HepG2 (cell line): Measurements from ENCODE around the gene GALNT5. TPM values are rescaled to one million over a fixed set of nuclear protein-coding genes. Genes with fewer than 3 reads are reported as not detected.

Experiments used
- ATAC-seq: fragments of 200-7000 bp; cut with Tn5 transposase; 3 replicates; pipeline ENCODE4 v1.9.1; 2020; ENCODE audit warnings: mild to moderate bottlenecking, moderate library complexity
- BruUV-seq: library from RNA; stranded (reverse); fragments of 400-500 nt; replicated peaks from 2 replicates; lab custom pipeline; 2021; lab: Mats Ljungman, UMichigan
- CTCF ChIA-PET: fragments of 300-600 bp; formaldehyde crosslinking; extraction: SDS; loops from one replicate; lab custom pipeline; 2021; ENCODE audit warnings: low total read pairs, inconsistent platforms, low intra/inter-chr PET ratio; lab: Yijun Ruan, JAX
- POLR2A ChIA-PET: fragments of 350-600 bp; sonication (Branson Sonifier 250); formaldehyde crosslinking; loops from one replicate; lab custom pipeline; 2020; ENCODE audit warnings: antibody characterized with exemption, inconsistent platforms; lab: Yijun Ruan, JAX
- DNase-seq: peaks from one replicate; pipeline ENCODE4 v3.0.0-alpha.2; 2015; ENCODE audit warnings: low spot score
- FAIRE-seq: peaks from 3 replicates; lab custom pipeline; 2011; peaks lifted over from hg19 to GRCh38; lab: Jason Lieb, UNC
- H2AFZ ChIP-seq: one replicate; pipeline ENCODE4 v1.6.1; 2011; ENCODE audit warnings: low read length, inconsistent platforms
- H3K27ac ChIP-seq: fragments of 300-600 bp; 3 replicates; pipeline ENCODE4 v1.8.0; 2011; ENCODE audit warnings: mixed run types, mild to moderate bottlenecking, mixed read lengths, low read length, inconsistent platforms; ENCODE audit not compliant: insufficient read depth; ENCODE audit errors: extremely low read length
- H3K27me3 ChIP-seq, 2 experiments: fragments of 200-600 bp in 1 of 2; 2 replicates in 1 of 2; 3 replicates in 1 of 2; pipeline versions ENCODE4 v1.6.0 to v1.8.0; 2011; ENCODE audit warnings: low read length in 2 of 2, mild to moderate bottlenecking in 2 of 2, moderate library complexity in 2 of 2, inconsistent platforms in 1 of 2; ENCODE audit not compliant: insufficient read depth in 2 of 2, control insufficient read depth in 1 of 2
- H3K36me3 ChIP-seq, 2 experiments: fragments of 200-600 bp in 1 of 2; replicated peaks in 1 of 2; 2 replicates in 1 of 2; 3 replicates in 1 of 2; pipeline versions ENCODE4 v1.5.1 to v1.8.0; 2011; ENCODE audit warnings: low read length in 2 of 2, inconsistent platforms in 1 of 2; ENCODE audit not compliant: insufficient read depth in 2 of 2, control insufficient read depth in 1 of 2
- H3K4me1 ChIP-seq: 2 replicates; pipeline ENCODE4 v1.5.1; 2012; ENCODE audit warnings: low read length, inconsistent platforms; ENCODE audit not compliant: insufficient read depth
- H3K4me2 ChIP-seq: 2 replicates; pipeline ENCODE4 v1.6.0; 2011; ENCODE audit warnings: low read depth, low read length, inconsistent platforms
- H3K4me3 ChIP-seq, 3 experiments: fragments of 200-600 bp in 1 of 3; sonication (generic), shearing (Covaris generic) in 1 of 3; replicated peaks in 1 of 3; 2 replicates each; pipeline ENCODE4 v1.5.1; 2011 to 2016; ENCODE audit warnings: low read length in 3 of 3, inconsistent platforms in 2 of 3, low read depth in 2 of 3, mild to moderate bottlenecking in 2 of 3, control low read depth in 1 of 3, mixed read lengths in 1 of 3; ENCODE audit not compliant: insufficient read depth in 1 of 3
- H3K79me2 ChIP-seq: one replicate; pipeline ENCODE4 v1.6.1; 2011; ENCODE audit warnings: low read length, inconsistent platforms; ENCODE audit not compliant: insufficient read depth
- H3K9ac ChIP-seq: 2 replicates; pipeline ENCODE4 v1.6.0; 2011; ENCODE audit warnings: mild to moderate bottlenecking, low read depth, low read length, inconsistent platforms; ENCODE audit not compliant: insufficient read depth
- H3K9me3 ChIP-seq: 2 replicates; pipeline ENCODE4 v1.5.1; 2012; ENCODE audit warnings: mild to moderate bottlenecking, low read length
- H4K20me1 ChIP-seq: 2 replicates; pipeline ENCODE4 v1.6.0; 2011; ENCODE audit warnings: inconsistent platforms, mild to moderate bottlenecking, low read length, moderate library complexity; ENCODE audit not compliant: insufficient read depth
- GATA4 ChIP-seq: sonication (generic); IDR thresholded peaks from 2 replicates; pipeline ENCODE4 v1.6.1; 2016; ENCODE audit warnings: antibody characterized with exemption, low read depth, borderline replicate concordance
- IKZF4 ChIP-seq: sonication (generic); formaldehyde crosslinking; IDR thresholded peaks from 2 replicates; pipeline ENCODE4 v1.5.1; 2020; ENCODE audit warnings: borderline replicate concordance, mild to moderate bottlenecking, low read depth, missing genetic modification reagents; ENCODE audit errors: not compliant biosample characterization
- KLF15 ChIP-seq: sonication (generic); formaldehyde crosslinking; IDR thresholded peaks from 2 replicates; pipeline ENCODE4 v1.8.1; 2023; ENCODE audit warnings: borderline replicate concordance, mild to moderate bottlenecking, inconsistent platforms, missing genetic modification reagents, mixed read lengths
- MED1 ChIP-seq: sonication (generic); formaldehyde crosslinking; IDR thresholded peaks from 2 replicates; pipeline ENCODE4 v1.4.0; 2020; ENCODE audit warnings: missing genetic modification reagents
- NAIF1 ChIP-seq: sonication (generic); formaldehyde crosslinking; IDR thresholded peaks from 2 replicates; pipeline ENCODE4 v1.5.0; 2020; ENCODE audit warnings: mild to moderate bottlenecking, missing genetic modification reagents, borderline replicate concordance
- NFYC ChIP-seq: IDR thresholded peaks from 2 replicates; pipeline ENCODE4 v1.6.1; 2016; ENCODE audit warnings: missing genetic modification reagents, missing compliant biosample characterization
- ZBTB40 ChIP-seq, 2 experiments: fragments of 450-650 bp in 1 of 2; sonication (generic) in 1 of 2; formaldehyde crosslinking in 1 of 2; IDR thresholded peaks; 2 replicates each; pipeline versions ENCODE4 v1.6.1 to v1.8.0; 2016 to 2022; ENCODE audit warnings: antibody characterized with exemption in 1 of 2, mild to moderate bottlenecking in 1 of 2, missing genetic modification reagents in 1 of 2
- ZNF143 ChIP-seq: sonication (generic); formaldehyde crosslinking; IDR thresholded peaks from 2 replicates; pipeline ENCODE4 v1.4.0; 2020; ENCODE audit warnings: missing genetic modification reagents
- ZNF33A ChIP-seq: sonication (generic); formaldehyde crosslinking; IDR thresholded peaks from 2 replicates; pipeline ENCODE4 v1.5.1; 2020; ENCODE audit warnings: missing genetic modification reagents, mild to moderate bottlenecking, moderate library complexity, borderline replicate concordance
- ZNF350 ChIP-seq: sonication (generic); formaldehyde crosslinking; IDR thresholded peaks from 2 replicates; pipeline ENCODE4 v1.4.0; 2020; ENCODE audit warnings: mild to moderate bottlenecking, low read depth, missing genetic modification reagents, borderline replicate concordance
- ZNF7 ChIP-seq: IDR thresholded peaks from 2 replicates; pipeline ENCODE4 v1.6.1; 2016; ENCODE audit warnings: missing biosample characterization, missing genetic modification reagents
- ZNF878 ChIP-seq: sonication (generic); formaldehyde crosslinking; IDR thresholded peaks from 2 replicates; pipeline ENCODE4 v1.8.1; 2023; ENCODE audit warnings: mild to moderate bottlenecking, missing genetic modification reagents, moderate library complexity
- WGBS: methylation state at CpG from one replicate; pipeline ENCODE4 v1.1.6; 2017; ENCODE audit warnings: low lambda C conversion rate; 5-methylcytosine and 5-hydroxymethylcytosine counted together
- in situ Hi-C: cut with HindIII; loops from 2 replicates; pipeline ENCODE4 v1.10.0; 2017; ENCODE audit warnings: low pct_unique_long_range_greater_than_20kb; ENCODE audit not compliant: extremely low pct_ligation_motif_present
- intact Hi-C: fragments of 100-400 bp; cut with micrococcal nuclease; formaldehyde crosslinking; loops from one replicate; pipeline ENCODE4 v1.10.0; 2022; ENCODE audit not compliant: unreplicated experiment
- polyA plus RNA-seq, 8 experiments: library from polyadenylated mRNA; depleted of rRNA in 3 of 8; stranded (reverse) in 7 of 8; unstranded in 1 of 8; fragments of >200 nt; fragmentation: Illumina TruSeq in 4 of 8; extraction: Trizol in 4 of 8; gene quantifications; 2 replicates each; pipeline versions ENCODE4 v1.2.1 to v1.2.3, GENCODE V29; 2011 to 2016; ENCODE audit warnings: low read depth in 4 of 8, missing spikeins in 1 of 8, mixed read lengths in 1 of 8; ENCODE audit not compliant: insufficient read depth in 1 of 8
- total RNA-seq, 5 experiments: library from RNA; depleted of rRNA; stranded (reverse); fragments of >200 nt; fragmentation: Illumina TruSeq; extraction: Trizol; gene quantifications; 2 replicates each; pipeline ENCODE4 v1.2.3, GENCODE V29; 2016; ENCODE audit warnings: low read depth in 1 of 5
- TF ChIP-seq, protein P1 (sequence below): sonication (generic); formaldehyde crosslinking; IDR thresholded peaks from 2 replicates; pipeline ENCODE4 v1.4.0; 2020; ENCODE audit warnings: missing genetic modification reagents, mild to moderate bottlenecking, borderline replicate concordance

Gene GALNT5
- total and polyA plus RNA-seq, 2 of the 13 experiments (the other 11 are each of a cell fraction or from before 2014, with no cell fraction given) = not detected

GRCh38 chr2:157267476-157267875 is 10.0 kb downstream of the GALNT5 start:
- ATAC-seq = no peak
- ChIA-PET POLR2A (no interaction called here), CTCF (no interaction called here)
- 11% methylated on average over 2 of the region's 2 CpGs for WGBS
- no peak for DNase-seq
- no peaks in the 10 kb centered on the region for H3K79me2 ChIP-seq
- H4K20me1 ChIP-seq = no peaks in the 10 kb centered on the region
- intact Hi-C loops (no loop called here), in situ Hi-C loops (no loop called here)
- H2AFZ ChIP-seq = no peak overlapping the region
- no peak overlapping the region for H3K4me3 ChIP-seq
- FAIRE-seq = no peak
- no peaks in the 10 kb centered on the region for H3K9me3 ChIP-seq
- BruUV-seq = no TSS peak
- H3K27ac ChIP-seq = no peak overlapping the region
- no peaks in the 10 kb centered on the region for H3K27me3 ChIP-seq
- no peak overlapping the region for H3K4me2 ChIP-seq
- H3K4me1 ChIP-seq = no peaks in the 10 kb centered on the region
- H3K36me3 ChIP-seq = no peaks in the 10 kb centered on the region
- no peak overlapping the region for H3K9ac ChIP-seq
- no peak for TF ChIP-seq NFYC (CRISPR knock-in tag)
- TF ChIP-seq ZNF878 = no peak
- TF ChIP-seq ZNF350 (CRISPR knock-in tag) = no peak
- no peak for TF ChIP-seq ZNF33A
- no peak for TF ChIP-seq ZNF143 (CRISPR knock-in tag)
- no peak for TF ChIP-seq ZBTB40 (IDR thresholded peaks at IDR 0.05)
- TF ChIP-seq ZBTB40 (CRISPR knock-in tag; IDR thresholded peaks at IDR 0.05) = no peak
- TF ChIP-seq KLF15 (CRISPR knock-in tag) = no peak
- no peak for TF ChIP-seq ZNF7 (CRISPR knock-in tag)
- TF ChIP-seq, protein P1, sequence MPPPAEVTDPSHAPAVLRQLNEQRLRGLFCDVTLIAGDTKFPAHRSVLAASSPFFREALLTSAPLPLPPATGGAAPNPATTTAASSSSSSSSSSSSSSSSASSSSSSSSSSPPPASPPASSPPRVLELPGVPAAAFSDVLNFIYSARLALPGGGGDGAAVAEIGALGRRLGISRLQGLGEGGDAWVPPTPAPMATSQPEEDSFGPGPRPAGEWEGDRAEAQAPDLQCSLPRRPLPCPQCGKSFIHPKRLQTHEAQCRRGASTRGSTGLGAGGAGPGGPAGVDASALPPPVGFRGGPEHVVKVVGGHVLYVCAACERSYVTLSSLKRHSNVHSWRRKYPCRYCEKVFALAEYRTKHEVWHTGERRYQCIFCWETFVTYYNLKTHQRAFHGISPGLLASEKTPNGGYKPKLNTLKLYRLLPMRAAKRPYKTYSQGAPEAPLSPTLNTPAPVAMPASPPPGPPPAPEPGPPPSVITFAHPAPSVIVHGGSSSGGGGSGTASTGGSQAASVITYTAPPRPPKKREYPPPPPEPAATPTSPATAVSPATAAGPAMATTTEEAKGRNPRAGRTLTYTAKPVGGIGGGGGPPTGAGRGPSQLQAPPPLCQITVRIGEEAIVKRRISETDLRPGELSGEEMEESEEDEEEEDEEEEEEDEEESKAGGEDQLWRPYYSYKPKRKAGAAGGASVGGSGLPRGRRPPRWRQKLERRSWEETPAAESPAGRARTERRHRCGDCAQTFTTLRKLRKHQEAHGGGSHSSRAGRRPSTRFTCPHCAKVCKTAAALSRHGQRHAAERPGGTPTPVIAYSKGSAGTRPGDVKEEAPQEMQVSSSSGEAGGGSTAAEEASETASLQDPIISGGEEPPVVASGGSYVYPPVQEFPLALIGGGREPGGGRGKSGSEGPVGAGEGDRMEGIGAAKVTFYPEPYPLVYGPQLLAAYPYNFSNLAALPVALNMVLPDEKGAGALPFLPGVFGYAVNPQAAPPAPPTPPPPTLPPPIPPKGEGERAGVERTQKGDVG (CRISPR knock-in tag) = no peak
- TF ChIP-seq NAIF1 (CRISPR knock-in tag) = no peak
- TF ChIP-seq GATA4 = no peak
- no peak for TF ChIP-seq MED1
- TF ChIP-seq IKZF4 (CRISPR knock-in tag) = no peak
